ENCODE data around the gene MIX23.

DNA sequence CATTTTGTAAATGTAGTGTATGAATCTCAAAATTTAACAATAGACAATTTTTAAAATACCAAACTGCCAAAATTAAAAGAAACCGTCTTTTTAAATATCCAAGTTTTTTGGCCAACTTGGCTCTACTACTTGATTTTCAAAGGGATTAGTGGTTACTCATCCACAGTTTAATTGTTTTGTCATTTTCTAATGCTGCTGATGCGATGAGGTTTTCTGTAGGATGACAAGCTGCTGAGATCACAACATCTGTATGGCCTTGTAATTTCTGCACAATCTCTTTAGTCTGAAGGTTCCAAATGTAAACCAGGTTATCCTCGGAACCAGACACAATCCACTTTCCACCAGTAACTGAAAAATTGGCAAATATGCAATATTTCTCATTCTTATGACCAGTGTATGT lies 31.4 kb upstream of the MIX23 start:
- TF ChIP-seq, protein P1, sequence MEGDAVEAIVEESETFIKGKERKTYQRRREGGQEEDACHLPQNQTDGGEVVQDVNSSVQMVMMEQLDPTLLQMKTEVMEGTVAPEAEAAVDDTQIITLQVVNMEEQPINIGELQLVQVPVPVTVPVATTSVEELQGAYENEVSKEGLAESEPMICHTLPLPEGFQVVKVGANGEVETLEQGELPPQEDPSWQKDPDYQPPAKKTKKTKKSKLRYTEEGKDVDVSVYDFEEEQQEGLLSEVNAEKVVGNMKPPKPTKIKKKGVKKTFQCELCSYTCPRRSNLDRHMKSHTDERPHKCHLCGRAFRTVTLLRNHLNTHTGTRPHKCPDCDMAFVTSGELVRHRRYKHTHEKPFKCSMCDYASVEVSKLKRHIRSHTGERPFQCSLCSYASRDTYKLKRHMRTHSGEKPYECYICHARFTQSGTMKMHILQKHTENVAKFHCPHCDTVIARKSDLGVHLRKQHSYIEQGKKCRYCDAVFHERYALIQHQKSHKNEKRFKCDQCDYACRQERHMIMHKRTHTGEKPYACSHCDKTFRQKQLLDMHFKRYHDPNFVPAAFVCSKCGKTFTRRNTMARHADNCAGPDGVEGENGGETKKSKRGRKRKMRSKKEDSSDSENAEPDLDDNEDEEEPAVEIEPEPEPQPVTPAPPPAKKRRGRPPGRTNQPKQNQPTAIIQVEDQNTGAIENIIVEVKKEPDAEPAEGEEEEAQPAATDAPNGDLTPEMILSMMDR (IDR thresholded peaks at IDR 0.05), result no peak
- no peak for TF ChIP-seq POLR2A (IDR thresholded peaks at IDR 0.05)

Data from body of pancreas (tissue), 4 donors.